ENCODE results near the gene RRAD. TPM values are rescaled to one million over a fixed set of nuclear protein-coding genes. Genes with fewer than 3 reads are reported as not detected.
"Not testable (repeated sequence)": the region's sequence is repeated elsewhere in the genome, so short reads cannot be mapped to it uniquely, and the experiment has no call there.

RRAD gene, protein sequence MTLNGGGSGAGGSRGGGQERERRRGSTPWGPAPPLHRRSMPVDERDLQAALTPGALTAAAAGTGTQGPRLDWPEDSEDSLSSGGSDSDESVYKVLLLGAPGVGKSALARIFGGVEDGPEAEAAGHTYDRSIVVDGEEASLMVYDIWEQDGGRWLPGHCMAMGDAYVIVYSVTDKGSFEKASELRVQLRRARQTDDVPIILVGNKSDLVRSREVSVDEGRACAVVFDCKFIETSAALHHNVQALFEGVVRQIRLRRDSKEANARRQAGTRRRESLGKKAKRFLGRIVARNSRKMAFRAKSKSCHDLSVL
- 3.0 and 5.9 TPM in 2 replicates for total RNA-seq (2012; rRNA removed)

DNA sequence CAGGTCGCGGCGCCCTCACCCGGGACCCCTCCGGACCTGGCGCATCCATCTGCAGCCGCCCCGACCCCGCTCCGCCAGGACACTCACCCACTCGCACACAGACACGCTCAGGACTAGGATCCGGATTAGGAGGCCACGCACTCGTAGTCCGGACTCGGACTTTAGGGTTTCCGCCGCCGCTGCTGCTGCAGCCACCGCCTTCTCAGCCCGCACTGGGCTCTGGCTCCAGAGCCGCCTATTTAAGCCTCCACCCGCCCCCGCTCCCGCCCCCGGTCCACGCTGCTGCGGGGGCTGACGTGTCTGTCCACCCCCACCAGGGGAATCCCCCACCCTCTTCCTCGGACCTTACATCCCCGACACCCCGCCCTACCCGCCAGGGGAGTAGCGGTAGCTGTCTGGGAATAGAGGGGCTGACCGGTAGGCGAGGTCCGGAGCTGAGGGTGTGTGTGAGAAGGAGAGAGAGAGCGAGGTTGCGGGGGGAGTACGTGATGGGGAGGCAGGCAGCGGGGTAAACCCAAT lies at the start of gene RRAD:
TSS of gene RRAD (minus strand) at position 214 of the 519 bp plus-strand sequence. CDS start 356 bp downstream, outside the sequence.
- H3K27me3 ChIP-seq (ENCODE audit: control insufficient read depth, insufficient read depth, low read length) = peaks cover 15% of the 10 kb centered on the region
- H3K36me3 ChIP-seq (ENCODE audit: insufficient read depth, low read length) = no peaks in the 10 kb centered on the region
- no peaks in the 10 kb centered on the region for H3K9me3 ChIP-seq (replicated peaks; ENCODE audit: low read length)
- H3K9ac ChIP-seq (ENCODE audit: low read depth, low read length) = peak within 1 kb of the TSS; percentile 27
- H3K4me3 ChIP-seq (ENCODE audit: low read length) = peak within 1 kb of the TSS; percentile 48
- H3K4me1 ChIP-seq (ENCODE audit: control insufficient read depth, insufficient read depth, low read length) = peaks cover 49% of the 10 kb centered on the region
- H3K4me2 ChIP-seq (ENCODE audit: low read length) = peak within 1 kb of the TSS; percentile 72

- H3K36me3 ChIP-seq (ENCODE audit: insufficient read depth, low read length); H3K9me3 ChIP-seq (replicated peaks; ENCODE audit: low read length); H3K9ac ChIP-seq (ENCODE audit: low read depth, low read length); H3K4me3 ChIP-seq (ENCODE audit: low read length); H3K4me2 ChIP-seq (ENCODE audit: low read length); H3K27me3 ChIP-seq (ENCODE audit: control insufficient read depth, insufficient read depth, low read length): not testable (repeated sequence)
- peaks cover 13% of the 10 kb centered on the region for H3K4me1 ChIP-seq (ENCODE audit: control insufficient read depth, insufficient read depth, low read length)
These were observed 49.6 kb upstream of the RRAD start for GRCh38 chr16:66974932-66975246.

DNA sequence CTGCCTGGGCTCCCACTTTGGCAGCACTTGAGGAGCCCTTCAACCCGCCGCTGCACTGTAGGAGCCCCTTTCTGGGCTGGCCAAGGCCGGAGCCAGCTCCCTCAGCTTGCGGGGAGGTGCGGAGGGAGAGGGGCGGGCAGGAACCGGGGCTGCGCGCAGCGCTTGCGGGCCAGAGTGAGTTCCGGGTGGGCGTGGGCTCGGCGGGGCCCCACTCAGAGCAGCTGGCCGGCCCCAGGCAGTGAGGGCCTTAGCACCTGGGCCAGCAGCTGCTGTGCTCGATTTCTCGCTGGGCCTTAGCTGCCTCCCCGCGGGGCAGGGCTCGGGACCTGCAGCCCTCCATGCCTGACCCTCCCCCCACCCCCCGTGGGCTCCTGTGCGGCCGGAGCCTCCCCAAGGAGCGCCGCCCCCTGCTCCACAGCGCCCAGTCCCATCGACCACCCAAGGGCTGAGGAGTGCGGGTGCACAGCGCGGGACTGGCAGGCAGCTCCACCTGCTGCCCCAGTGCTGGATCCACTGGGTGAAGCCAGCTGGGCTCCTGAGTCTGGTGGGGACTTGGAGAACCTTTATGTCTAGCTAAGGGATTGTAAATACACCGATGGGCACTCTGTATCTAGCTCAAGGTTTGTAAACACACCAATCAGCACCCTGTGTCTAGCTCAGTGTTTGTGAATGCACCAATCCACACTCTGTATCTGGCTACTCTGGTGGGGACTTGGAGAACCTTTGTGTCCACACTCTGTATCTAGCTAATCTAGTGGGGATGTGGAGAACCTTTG lies 49.0 kb upstream of the RRAD start:
- H3K36me3 ChIP-seq (ENCODE audit: insufficient read depth, low read length); H3K9ac ChIP-seq (ENCODE audit: low read depth, low read length); H3K4me2 ChIP-seq (ENCODE audit: low read length); H3K9me3 ChIP-seq (replicated peaks; ENCODE audit: low read length); H3K27me3 ChIP-seq (ENCODE audit: control insufficient read depth, insufficient read depth, low read length); H3K4me3 ChIP-seq (ENCODE audit: low read length): not testable (repeated sequence)
- peaks cover 11% of the 10 kb centered on the region for H3K4me1 ChIP-seq (ENCODE audit: control insufficient read depth, insufficient read depth, low read length)

GRCh38 chr16:66973716-66974115 lies 48.4 kb upstream of the RRAD start:
- no peaks in the 10 kb centered on the region for H3K36me3 ChIP-seq (ENCODE audit: insufficient read depth, low read length)
- no peak overlapping the region for H3K4me3 ChIP-seq (ENCODE audit: low read length)
- H3K9ac ChIP-seq (ENCODE audit: low read depth, low read length) = no peak overlapping the region
- peaks cover 5% of the 10 kb centered on the region for H3K4me1 ChIP-seq (ENCODE audit: control insufficient read depth, insufficient read depth, low read length)
- H3K27me3 ChIP-seq (ENCODE audit: control insufficient read depth, insufficient read depth, low read length) = peaks cover 8% of the 10 kb centered on the region
- no peak overlapping the region for H3K4me2 ChIP-seq (ENCODE audit: low read length)
- no peaks in the 10 kb centered on the region for H3K9me3 ChIP-seq (replicated peaks; ENCODE audit: low read length)

DNA sequence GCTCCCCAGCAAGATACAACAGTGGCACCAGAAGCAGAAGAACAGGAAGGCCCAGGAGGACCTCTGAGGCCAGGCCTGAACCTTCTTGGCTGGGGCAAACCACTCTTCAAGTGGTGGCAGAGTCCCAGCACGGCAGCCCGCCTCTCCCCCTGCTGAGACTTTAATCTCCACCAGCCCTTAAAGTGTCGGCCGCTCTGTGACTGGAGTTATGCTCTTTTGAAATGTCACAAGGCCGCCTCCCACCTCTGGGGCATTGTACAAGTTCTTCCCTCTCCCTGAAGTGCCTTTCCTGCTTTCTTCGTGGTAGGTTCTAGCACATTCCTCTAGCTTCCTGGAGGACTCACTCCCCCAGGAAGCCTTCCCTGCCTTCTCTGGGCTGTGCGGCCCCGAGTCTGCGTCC lies 47.6 kb upstream of the RRAD start:
- H3K4me1 ChIP-seq (ENCODE audit: control insufficient read depth, insufficient read depth, low read length) = peaks cover 4% of the 10 kb centered on the region
- H3K9me3 ChIP-seq (replicated peaks; ENCODE audit: low read length) = no peaks in the 10 kb centered on the region
- H3K4me3 ChIP-seq (ENCODE audit: low read length) = no peak overlapping the region
- no peaks in the 10 kb centered on the region for H3K36me3 ChIP-seq (ENCODE audit: insufficient read depth, low read length)
- H3K9ac ChIP-seq (ENCODE audit: low read depth, low read length) = no peak overlapping the region
- no peak overlapping the region for H3K4me2 ChIP-seq (ENCODE audit: low read length)
- H3K27me3 ChIP-seq (ENCODE audit: control insufficient read depth, insufficient read depth, low read length) = peaks cover 9% of the 10 kb centered on the region

DNA sequence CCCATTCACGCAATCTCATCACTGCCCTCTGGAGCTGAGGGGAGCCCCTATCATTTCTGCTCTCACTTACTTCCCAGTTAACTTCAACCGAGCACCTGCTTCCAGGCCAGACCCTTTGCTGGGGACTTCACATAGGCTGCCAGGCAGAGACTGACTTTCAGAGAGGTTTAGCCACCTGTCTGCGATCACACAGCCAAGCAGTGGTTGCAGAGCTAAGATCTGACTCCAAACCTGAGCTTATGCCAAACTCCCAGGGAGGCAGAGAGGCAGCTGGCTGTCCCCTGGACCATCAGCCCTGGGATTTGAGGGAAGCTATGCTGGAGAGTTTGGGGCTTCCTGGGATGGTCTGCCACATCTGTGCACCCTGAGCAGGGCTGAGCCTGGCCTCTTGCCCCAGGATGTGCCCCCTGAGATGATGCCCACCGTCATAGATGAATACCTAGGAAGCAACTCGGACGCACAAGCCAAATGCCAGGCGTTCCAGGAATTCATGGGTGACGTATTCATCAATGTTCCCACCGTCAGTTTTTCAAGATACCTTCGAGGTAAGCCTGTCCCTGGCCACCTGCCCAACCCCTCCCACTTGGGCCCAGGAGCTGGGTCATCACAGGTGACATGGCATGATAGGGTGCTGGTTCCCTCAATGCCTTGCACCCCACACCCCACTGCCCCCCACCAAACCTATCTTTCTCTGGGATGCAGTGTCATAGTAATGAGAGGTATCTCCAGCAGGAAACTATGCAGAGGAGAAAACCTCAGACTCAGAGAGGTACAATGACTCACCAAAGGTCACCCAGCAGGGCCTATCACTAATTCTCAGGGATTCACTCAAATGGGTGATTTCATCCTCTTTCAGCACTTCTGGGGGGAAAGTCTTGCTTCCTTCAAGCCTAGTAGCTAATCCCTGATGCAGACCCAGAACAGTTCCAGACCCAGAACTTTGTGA lies 45.7 kb upstream of the RRAD start:
- no peak overlapping the region for H3K4me2 ChIP-seq (ENCODE audit: low read length)
- no peaks in the 10 kb centered on the region for H3K36me3 ChIP-seq (ENCODE audit: insufficient read depth, low read length)
- H3K9ac ChIP-seq (ENCODE audit: low read depth, low read length) = no peak overlapping the region
- H3K27me3 ChIP-seq (ENCODE audit: control insufficient read depth, insufficient read depth, low read length) = peaks cover 24% of the 10 kb centered on the region
- peaks cover 4% of the 10 kb centered on the region for H3K4me1 ChIP-seq (ENCODE audit: control insufficient read depth, insufficient read depth, low read length)
- no peak overlapping the region for H3K4me3 ChIP-seq (ENCODE audit: low read length)
- H3K9me3 ChIP-seq (replicated peaks; ENCODE audit: low read length) = no peaks in the 10 kb centered on the region

DNA sequence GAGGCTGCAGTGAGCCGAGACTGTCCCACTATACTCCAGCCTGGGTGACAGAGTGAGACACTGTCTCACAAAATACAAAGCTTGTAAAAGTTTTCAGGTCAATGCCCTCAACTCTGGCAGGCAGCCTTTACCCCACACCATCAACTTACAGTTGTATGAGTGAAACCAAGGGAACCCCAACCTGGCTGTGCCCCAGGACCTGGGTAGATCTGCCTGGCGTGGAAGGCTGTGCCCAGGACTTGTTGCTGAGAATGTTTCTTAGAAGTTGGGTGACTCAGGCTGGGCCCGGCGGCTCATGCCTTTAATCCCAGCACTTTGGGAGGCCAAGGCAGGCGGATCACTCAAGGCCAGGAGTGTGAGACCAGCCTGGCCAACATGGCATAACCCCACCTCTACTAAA lies 43.5 kb upstream of the RRAD start:
- Histone ChIP-seq H3K36me3 (ENCODE audit: insufficient read depth, low read length) (no peaks in the 10 kb centered on the region), H3K4me3 (ENCODE audit: low read length) (no peak overlapping the region), H3K4me2 (ENCODE audit: low read length) (no peak overlapping the region), H3K9ac (ENCODE audit: low read depth, low read length) (no peak overlapping the region), H3K9me3 (replicated peaks; ENCODE audit: low read length) (no peaks in the 10 kb centered on the region), H3K27me3 (ENCODE audit: control insufficient read depth, insufficient read depth, low read length) (peaks cover 41% of the 10 kb centered on the region), H3K4me1 (ENCODE audit: control insufficient read depth, insufficient read depth, low read length) (peaks cover 4% of the 10 kb centered on the region)

GRCh38 chr16:66964049-66964448 lies 38.7 kb upstream of the RRAD start:
- Histone ChIP-seq H3K9ac (ENCODE audit: low read depth, low read length) (no peak overlapping the region), H3K9me3 (replicated peaks; ENCODE audit: low read length) (no peaks in the 10 kb centered on the region), H3K4me1 (ENCODE audit: control insufficient read depth, insufficient read depth, low read length) (no peaks in the 10 kb centered on the region), H3K27me3 (ENCODE audit: control insufficient read depth, insufficient read depth, low read length) (peaks cover 34% of the 10 kb centered on the region), H3K4me3 (ENCODE audit: low read length) (no peak overlapping the region), H3K4me2 (ENCODE audit: low read length) (no peak overlapping the region), H3K36me3 (ENCODE audit: insufficient read depth, low read length) (no peaks in the 10 kb centered on the region)

- no peak overlapping the region for H3K4me2 ChIP-seq (ENCODE audit: low read length)
- no peak overlapping the region for H3K4me3 ChIP-seq (ENCODE audit: low read length)
- H3K4me1 ChIP-seq (ENCODE audit: control insufficient read depth, insufficient read depth, low read length) = no peaks in the 10 kb centered on the region
- H3K9me3 ChIP-seq (replicated peaks; ENCODE audit: low read length) = no peaks in the 10 kb centered on the region
- peaks cover 31% of the 10 kb centered on the region for H3K27me3 ChIP-seq (ENCODE audit: control insufficient read depth, insufficient read depth, low read length)
- no peak overlapping the region for H3K9ac ChIP-seq (ENCODE audit: low read depth, low read length)
- H3K36me3 ChIP-seq (ENCODE audit: insufficient read depth, low read length) = no peaks in the 10 kb centered on the region
These were observed 36.6 kb upstream of the RRAD start for GRCh38 chr16:66961914-66962313.

DNA sequence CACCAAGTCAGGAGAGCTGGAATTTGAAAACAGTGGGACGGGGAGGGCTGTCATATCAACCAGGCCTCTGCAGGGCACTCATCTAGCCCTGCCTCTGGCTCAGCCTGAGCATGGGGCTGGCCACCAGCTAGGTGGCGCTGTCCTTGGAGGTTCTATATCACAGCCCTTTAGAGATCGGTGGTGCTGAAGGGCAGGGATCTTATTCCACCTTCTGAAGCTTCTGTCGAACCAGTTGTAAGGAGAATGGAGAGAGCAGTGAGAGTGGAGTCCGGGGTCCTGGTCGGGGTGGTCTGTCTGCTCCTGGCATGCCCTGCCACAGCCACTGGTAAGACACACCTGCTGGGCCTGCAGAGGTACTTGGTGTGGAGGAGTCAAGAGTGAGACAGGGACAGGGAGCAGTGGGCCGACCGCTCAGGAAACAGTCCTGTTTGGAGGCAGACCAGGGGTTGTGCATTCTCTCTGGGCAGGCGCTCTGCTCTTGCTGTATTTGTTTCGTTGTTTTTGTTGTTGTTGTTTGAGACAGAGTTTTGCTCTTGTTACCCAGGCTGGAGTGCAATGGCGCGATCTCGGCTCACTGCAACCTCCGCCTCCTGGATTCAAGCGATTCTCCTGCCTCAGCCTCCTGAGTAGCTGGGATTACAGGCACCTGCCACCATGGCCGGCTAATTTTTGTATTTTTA lies 35.9 kb upstream of the RRAD start, which contains the start of gene CES3:
TSS of gene CES3 (plus strand) at position 202 of the 680 bp plus-strand sequence. CDS start at position 244, 42 bp downstream.
- Histone ChIP-seq H3K4me2 (ENCODE audit: low read length) (no peak within 1 kb of the TSS), H3K4me3 (ENCODE audit: low read length) (no peak within 1 kb of the TSS), H3K36me3 (ENCODE audit: insufficient read depth, low read length) (no peaks in the 10 kb centered on the region), H3K9me3 (replicated peaks; ENCODE audit: low read length) (no peaks in the 10 kb centered on the region), H3K4me1 (ENCODE audit: control insufficient read depth, insufficient read depth, low read length) (no peaks in the 10 kb centered on the region), H3K9ac (ENCODE audit: low read depth, low read length) (no peak within 1 kb of the TSS), H3K27me3 (ENCODE audit: control insufficient read depth, insufficient read depth, low read length) (peaks cover 24% of the 10 kb centered on the region)

Data from skeletal muscle satellite cell (primary cell).